HL-60/S4 treated with retinoic acid at 250 ng/mL for 4 days and 3 days (cell line): ENCODE data around the gene IGFL2.
"Not testable (repeated sequence)": the region's sequence is repeated elsewhere in the genome, so short reads cannot be mapped to it uniquely, and the experiment has no call there.

Experiments
- in situ Hi-C: fragments of 300-500 bp; cut with MboI; formaldehyde crosslinking; loops from 2 replicates; pipeline ENCODE4 v1.7.0; 2022; ENCODE audit warnings: low sequenced_read_pairs

The IGFL2 gene

DNA sequence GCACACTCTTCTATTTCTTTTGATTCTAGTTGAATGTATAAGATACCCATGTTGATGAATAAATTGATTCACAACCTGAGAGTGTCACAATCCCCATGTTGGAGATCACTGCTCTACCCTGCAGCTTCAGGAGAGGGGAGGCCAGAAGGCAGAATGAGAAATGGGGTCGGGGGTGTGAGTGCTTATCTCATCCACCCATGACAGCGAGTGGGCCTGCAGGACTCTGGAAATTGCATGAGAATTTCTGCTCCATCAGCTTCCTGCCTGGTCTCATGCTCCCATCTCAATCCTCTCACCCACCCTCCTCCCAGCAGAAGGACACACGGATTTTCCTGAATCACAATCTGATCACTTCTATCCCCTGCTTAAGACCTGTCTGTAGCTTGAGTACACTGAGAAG lies 58.6 kb downstream of the IGFL2 start:
- in situ Hi-C loops, result no loop called here

DNA sequence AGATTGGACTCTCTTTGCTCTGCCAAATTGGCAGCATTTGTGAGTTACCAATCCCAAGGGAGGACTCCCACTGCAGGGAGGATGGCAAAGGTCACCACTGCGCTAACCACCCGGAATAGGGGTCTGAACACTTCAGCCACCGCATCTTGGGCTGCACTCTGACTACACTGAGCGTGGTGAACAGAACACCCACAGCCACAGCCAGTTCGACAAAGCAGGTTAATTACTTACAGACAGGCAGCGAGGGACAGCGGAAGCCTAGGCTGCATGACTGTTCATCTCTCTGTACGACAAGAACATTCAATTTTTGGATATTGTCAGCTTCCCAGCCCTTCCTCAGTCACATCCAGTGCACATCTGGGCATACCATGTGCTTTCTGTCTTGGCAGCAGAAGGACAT lies 59.8 kb downstream of the IGFL2 start:
- in situ Hi-C loops, result not testable (repeated sequence)

DNA sequence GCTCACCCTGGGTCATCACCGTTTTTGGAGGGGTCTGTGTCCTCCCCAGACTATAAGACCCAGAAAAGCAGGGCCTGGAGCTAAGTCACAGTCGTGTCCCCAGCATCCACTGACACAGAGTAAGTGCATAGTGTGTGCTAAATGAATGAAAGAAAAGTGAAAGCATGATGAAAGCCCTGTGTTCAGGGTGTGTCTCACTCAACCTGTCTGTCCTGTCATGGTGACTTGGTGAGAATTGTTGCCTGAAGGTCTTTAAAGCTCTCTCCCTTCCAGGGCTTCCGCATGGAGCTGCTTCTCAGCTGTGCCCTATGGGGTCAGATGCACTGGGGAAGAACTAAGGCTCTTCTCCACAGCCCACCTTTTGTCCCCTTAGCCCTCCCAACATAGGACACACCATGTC lies 61.0 kb downstream of the IGFL2 start:
- in situ Hi-C loops, result no loop called here

DNA sequence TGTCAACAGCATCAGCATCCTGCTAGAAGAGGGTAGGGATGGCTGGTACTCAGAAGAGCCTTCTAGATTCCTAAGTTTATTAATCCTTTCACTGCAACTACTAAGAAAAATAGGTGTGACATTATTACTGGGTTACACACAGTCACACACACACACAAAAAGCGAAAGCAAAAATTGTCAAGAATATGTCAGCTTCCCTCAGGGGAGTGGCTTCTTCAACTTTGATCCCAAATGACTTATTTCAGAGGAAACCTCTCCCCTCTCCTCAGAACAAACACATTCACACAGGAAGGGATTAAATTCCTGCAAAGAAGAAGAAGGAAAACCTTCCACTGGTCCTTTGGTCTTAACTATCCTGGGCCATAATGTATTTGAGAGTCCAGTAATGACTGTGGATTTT lies 61.4 kb downstream of the IGFL2 start:
- in situ Hi-C loops, result no loop called here

DNA sequence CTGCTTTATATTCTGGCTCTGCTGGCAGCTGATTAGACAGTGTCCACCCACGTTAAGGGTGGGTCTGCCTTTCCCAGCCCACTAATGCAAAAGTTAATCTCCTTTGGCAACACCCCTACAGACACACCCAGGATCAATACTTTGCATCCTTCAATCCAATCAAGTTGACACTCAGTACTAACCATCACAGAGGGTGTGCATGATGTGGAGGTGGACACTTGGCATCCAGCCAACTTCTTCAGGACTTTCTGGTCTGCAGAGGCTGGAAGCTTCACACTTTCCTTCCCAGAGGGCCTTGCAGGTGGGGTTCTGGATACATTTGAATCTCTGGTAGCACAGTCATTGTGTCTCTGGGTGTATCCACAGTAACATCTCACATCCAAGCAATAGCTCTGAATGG lies 62.6 kb downstream of the IGFL2 start:
- in situ Hi-C loops, result no loop called here
